Activated naive CD4-positive, alpha-beta T cell treated with anti-CD3 and anti-CD28 coated beads, Interleukin-2, amount 10 ng/mL, durations not matched to agents 7 days and 5 days (primary cell): ENCODE measurements around the gene ZNF497.
"Not testable (repeated sequence)": the region's sequence is repeated elsewhere in the genome, so short reads cannot be mapped to it uniquely, and the experiment has no call there.

Experiments
- CTCF ChIA-PET: fragments of 350-600 bp; sonication (Branson Sonifier 250); formaldehyde crosslinking; loops from one replicate; lab custom pipeline; 2021; ENCODE audit warnings: antibody characterized with exemption; lab: Charles Lee
- DNase-seq: peaks from one replicate; pipeline ENCODE4 v3.0.0-alpha.2; 2020
- H3K27ac Mint-ChIP-seq: one replicate; pipeline ENCODE4 v1.8.0; 2021; ENCODE audit warnings: mild to moderate bottlenecking, moderate library complexity, mixed read lengths
- H3K27me3 Mint-ChIP-seq: one replicate; pipeline ENCODE4 v1.8.0; 2021; ENCODE audit warnings: mild to moderate bottlenecking, mixed read lengths
- H3K36me3 Mint-ChIP-seq: one replicate; pipeline ENCODE4 v1.8.0; 2021; ENCODE audit warnings: mixed read lengths
- H3K4me1 Mint-ChIP-seq: one replicate; pipeline ENCODE4 v1.8.0; 2021; ENCODE audit warnings: mixed read lengths
- H3K4me3 Mint-ChIP-seq: one replicate; pipeline ENCODE4 v1.8.0; 2021; ENCODE audit warnings: mild to moderate bottlenecking, moderate library complexity, mixed read lengths
- H3K9me3 Mint-ChIP-seq: one replicate; pipeline ENCODE4 v1.8.0; 2021; ENCODE audit warnings: mixed read lengths

ZNF497 gene

DNA sequence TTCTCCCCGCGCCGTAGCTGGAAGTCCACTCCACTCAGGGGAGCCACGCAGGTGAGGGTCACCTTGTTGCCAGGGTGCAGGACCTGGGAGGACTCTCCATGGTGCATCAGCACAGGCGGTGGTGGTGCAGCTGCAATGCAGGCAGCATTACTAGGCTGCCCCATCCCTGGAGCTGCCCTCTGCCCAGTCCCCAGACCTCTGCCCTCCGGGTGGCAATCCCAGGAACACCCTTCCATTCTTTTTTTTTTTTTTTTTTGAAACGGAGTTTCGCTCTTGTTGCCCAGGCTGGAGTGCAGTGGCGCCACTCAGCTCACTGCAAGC lies 11.0 kb downstream of the ZNF497 start:
- Mint-ChIP-seq H3K4me3 (no peak overlapping the region), H3K36me3 (peaks cover 11% of the 10 kb centered on the region), H3K9me3 (peaks cover 4% of the 10 kb centered on the region), H3K27ac (no peak overlapping the region), H3K4me1 (peaks cover 41% of the 10 kb centered on the region), H3K27me3 (peaks cover 47% of the 10 kb centered on the region)
- CTCF ChIA-PET: no interaction called here
- no peak for DNase-seq

DNA sequence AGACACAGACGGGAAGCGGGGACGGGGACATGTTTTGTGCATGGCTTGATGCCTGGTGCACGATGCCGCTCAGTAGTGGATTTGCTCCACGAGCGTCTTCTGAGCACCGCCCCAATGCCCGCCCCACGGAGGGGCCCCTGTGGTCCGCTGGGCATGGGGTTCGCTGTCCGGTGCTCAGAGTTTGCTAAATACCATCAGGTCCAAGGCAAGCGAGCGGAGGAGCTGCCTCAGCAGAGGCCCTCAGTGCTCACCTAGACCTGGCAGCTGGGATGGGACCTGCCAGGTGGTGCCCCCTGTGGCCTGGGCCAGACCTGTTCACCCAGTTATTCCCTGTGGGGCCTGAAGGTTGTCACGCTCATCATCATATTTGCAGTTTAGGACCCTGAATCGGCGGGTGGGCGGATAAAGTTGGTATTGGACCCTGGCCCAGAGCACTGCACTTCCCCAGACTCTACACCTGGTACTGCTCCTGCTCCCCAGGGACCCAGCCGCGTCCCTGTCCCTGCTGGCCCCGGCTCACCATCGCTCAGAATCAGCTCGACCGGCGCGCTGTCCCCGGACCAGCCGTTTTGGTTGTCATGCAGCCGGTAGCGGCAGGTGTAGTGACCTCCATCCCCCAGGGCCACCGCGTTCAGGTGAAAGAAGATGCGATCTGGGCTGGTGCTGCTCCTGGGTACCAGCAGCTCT lies 11.5 kb downstream of the ZNF497 start:
- Mint-ChIP-seq H3K27me3 (peaks cover 47% of the 10 kb centered on the region), H3K9me3 (peaks cover 4% of the 10 kb centered on the region), H3K4me3 (no peak overlapping the region), H3K27ac (no peak overlapping the region), H3K4me1 (peaks cover 37% of the 10 kb centered on the region), H3K36me3 (peaks cover 10% of the 10 kb centered on the region)
- CTCF ChIA-PET: interaction anchor here (0.6 kb wide), 1 partner anchor 11 kb away, joined by 3 read pairs; the partner anchor contains the start of gene ZNF497
- DNase-seq: no peak

DNA sequence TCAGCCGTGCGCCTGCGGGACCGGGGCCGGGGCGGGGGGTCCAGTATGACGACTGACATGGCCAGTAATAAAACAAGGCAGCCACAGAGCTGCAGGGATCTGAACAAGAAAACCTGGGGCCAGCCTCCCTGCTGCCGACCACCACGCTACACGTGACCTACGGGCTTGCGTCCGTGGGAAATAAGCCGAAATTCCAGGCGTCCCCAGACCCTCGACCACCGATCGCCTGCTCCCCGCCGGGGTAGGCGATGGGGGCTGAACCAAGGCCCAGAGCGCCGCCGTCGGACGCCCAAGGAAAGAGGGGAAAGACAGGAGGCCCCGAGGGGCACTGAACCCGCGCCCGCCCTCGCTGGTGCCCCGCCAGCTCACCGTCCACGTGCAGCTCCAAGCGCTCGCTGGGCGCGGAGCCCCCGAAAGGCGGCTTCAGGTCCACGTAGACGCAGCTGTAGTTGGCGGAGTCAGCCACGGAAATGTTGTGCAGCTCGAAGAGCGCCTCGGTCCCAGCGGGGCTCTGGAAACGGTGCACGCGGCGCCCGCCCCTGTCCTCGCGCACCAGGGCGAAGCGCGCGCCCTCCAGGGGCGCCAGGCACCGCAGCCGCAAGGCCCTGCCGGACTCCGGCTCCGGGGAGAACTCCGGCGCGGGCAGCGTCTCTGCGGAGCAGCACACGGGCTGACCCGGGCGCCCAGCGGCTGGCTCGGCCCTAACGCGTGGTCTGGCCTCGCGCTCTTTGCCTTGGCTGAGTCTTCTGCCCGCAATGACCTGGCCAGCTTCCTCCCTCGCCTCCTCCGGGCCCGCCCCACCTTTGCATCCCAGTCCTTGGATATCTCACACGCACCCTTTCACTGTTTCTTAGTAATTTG lies 12.3 kb downstream of the ZNF497 start:
- no peak overlapping the region for H3K27ac Mint-ChIP-seq
- DNase-seq: no peak
- no peak overlapping the region for H3K4me3 Mint-ChIP-seq
- CTCF ChIA-PET: interaction anchor here (0.6 kb wide), 1 partner anchor 12 kb away, joined by 3 read pairs; the partner anchor contains the start of gene ZNF497
- peaks cover 43% of the 10 kb centered on the region for H3K27me3 Mint-ChIP-seq
- peaks cover under 1% of the 10 kb centered on the region for H3K9me3 Mint-ChIP-seq
- H3K4me1 Mint-ChIP-seq: peaks cover 37% of the 10 kb centered on the region
- H3K36me3 Mint-ChIP-seq: peaks cover 9% of the 10 kb centered on the region

DNA sequence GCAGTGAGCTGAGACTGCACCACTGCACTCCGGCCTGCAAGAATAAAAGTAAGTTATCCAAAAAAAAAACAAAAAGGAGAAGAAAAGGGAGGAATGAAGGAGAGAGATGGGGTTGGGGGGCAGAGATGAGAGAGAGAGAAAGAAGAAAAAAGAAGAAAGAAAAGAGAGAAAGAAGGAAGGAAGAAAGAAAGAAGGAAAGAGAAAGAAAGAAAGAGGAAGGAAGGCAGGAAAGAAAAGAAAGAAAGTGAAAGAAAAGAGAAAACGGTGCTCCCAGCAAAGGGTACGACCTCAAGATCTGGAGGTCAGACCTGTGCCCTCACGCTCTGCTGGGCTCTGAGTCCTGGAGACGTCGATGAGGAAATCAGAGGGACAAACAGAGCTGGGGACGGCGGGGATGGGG lies 13.0 kb downstream of the ZNF497 start:
- H3K36me3 Mint-ChIP-seq: peaks cover 8% of the 10 kb centered on the region
- H3K9me3 Mint-ChIP-seq: no peaks in the 10 kb centered on the region
- H3K27me3 Mint-ChIP-seq: peaks cover 42% of the 10 kb centered on the region
- no peak for DNase-seq
- CTCF ChIA-PET: no interaction called here
- no peak overlapping the region for H3K27ac Mint-ChIP-seq
- no peak overlapping the region for H3K4me3 Mint-ChIP-seq
- peaks cover 33% of the 10 kb centered on the region for H3K4me1 Mint-ChIP-seq

DNA sequence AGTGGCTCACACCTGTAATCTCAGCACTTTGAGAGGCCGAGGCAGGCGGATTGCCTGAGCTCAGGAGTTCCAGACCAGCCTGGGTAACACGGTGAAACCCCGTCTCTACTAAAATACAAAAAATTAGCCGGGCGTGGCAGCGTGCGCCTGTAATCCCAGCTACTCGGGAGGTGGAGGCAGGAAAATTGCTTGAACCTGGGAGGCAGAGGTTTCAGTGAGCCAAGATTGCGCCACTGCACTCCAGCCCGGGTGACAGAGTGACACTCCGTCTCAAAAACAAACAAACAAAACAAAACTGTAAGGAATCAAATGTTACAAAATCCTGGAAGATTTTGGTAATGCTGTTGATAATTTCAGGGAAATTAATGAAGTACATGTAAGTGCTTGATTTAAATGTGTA lies 14.5 kb downstream of the ZNF497 start:
- not testable (repeated sequence) for DNase-seq, H3K9me3 Mint-ChIP-seq, H3K36me3 Mint-ChIP-seq
- H3K27ac Mint-ChIP-seq: peak overlapping the region; percentile 72
- H3K27me3 Mint-ChIP-seq: peaks cover 39% of the 10 kb centered on the region
- H3K4me1 Mint-ChIP-seq: peaks cover 31% of the 10 kb centered on the region
- CTCF ChIA-PET: interaction anchor here (1.2 kb wide), 1 partner anchor 171 kb away, joined by 3 read pairs; no protein-coding TSS in a partner anchor
- H3K4me3 Mint-ChIP-seq: peak overlapping the region; percentile 86

DNA sequence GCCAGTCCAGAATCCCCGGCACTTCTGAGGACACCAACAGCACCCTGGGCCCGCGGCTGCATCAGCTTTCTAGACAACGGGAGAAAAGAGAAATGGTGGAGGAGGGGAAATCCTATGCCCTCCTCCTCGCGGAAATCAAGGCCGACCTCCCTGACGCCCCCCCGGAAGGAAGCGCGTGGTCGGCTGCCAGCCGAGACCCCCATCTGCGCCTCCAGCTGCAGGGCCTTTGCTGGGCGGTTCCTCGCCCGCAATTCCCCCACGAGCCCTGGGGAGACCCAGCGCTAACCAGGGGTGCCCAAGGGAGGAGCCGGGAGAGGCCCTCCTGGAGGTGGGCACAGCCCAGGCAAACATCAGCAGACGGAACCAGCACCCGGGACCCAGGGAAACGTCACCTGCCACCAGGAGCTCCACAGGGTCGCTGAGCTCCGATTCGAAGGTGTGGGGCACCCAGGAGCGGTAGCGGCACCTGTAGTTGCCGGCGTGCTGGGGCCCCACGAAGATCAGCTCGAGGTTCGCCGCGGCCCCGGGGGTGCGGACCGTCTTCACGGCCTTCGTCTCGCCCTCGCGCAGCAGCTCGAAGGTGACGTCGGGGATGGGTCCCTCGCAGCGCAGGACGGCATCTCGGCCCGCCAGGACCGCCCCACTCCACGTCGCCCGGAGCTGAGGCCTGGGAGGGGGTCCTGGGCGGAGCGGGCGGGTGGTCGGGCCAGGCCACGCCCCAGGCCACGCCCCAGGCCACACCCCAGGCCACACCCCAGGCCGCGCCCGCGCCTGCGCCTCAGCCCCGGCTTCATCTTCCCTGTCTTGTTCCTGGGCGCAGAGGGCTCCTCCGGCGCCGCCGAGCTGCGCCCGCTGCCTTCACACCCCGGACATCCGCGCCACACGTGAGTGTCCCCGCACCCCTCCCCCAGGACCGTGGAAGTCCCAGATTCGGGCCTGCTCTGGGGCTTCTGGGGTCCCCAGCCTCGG lies 15.3 kb downstream of the ZNF497 start:
- Mint-ChIP-seq H3K36me3 (peaks cover 11% of the 10 kb centered on the region), H3K27me3 (peaks cover 39% of the 10 kb centered on the region), H3K9me3 (peaks cover 2% of the 10 kb centered on the region), H3K4me1 (peaks cover 31% of the 10 kb centered on the region), H3K4me3 (peak overlapping the region; percentile 86), H3K27ac (peak overlapping the region; percentile 72)
- DNase-seq: peak; percentile 73
- CTCF ChIA-PET: interaction anchor here (0.7 to 1.2 kb wide), 3 partner anchors 33 to 234 kb away, joined by 3 read pairs; no protein-coding TSS in a partner anchor

DNA sequence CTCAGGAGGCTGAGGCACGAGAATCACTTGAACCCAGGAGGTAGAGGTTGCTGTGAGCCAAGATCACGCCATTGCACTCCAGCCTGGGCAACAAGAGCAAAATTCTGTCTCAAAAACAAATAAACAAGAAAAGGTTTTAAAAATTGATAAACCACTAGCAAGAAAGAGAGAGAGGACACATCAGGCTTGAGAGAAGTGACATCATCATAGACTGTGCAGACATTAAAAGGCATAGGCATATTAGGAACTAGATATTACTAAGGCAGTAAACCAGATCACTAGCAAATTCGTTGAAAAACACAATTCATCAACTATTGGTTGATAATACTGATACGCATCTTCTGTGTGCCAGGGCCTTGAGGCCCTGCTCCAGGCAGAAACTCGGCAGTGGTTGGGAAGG lies 17.0 kb downstream of the ZNF497 start:
- Mint-ChIP-seq H3K9me3 (peaks cover 6% of the 10 kb centered on the region), H3K4me3 (peak overlapping the region; percentile 86), H3K27ac (no peak overlapping the region), H3K36me3 (peaks cover 21% of the 10 kb centered on the region), H3K4me1 (peaks cover 29% of the 10 kb centered on the region), H3K27me3 (peaks cover 36% of the 10 kb centered on the region)
- no peak for DNase-seq
- CTCF ChIA-PET: no interaction called here

DNA sequence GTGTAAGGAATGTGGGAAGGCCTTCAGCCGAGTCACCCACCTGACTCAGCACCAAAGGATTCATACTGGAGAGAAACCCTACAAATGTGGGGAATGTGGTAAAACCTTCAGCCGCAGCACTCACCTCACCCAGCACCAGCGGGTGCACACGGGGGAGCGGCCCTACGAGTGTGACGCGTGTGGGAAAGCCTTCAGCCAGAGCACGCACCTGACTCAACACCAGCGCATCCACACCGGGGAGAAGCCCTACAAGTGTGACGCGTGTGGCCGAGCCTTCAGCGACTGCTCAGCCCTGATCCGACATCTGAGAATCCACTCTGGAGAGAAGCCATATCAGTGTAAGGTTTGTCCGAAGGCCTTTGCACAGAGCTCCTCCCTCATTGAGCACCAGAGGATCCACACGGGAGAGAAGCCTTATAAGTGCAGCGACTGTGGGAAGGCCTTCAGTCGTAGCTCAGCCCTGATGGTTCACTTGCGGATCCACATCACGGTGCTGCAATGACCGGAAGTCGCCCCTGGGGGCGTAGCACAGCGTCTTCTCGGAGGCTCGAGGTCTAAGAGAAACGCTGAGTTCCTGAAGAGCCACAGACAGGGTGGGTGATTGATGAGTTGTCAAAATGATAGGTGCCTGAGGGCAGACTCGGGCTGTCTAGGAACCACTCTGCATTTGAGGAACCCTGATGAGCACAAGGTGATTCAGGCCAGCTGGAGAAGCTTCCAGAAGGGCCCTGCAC lies 23.6 kb downstream of the ZNF497 start:
- no peaks in the 10 kb centered on the region for H3K4me1 Mint-ChIP-seq
- peaks cover 61% of the 10 kb centered on the region for H3K36me3 Mint-ChIP-seq
- H3K4me3 Mint-ChIP-seq: no peak overlapping the region
- peaks cover 25% of the 10 kb centered on the region for H3K9me3 Mint-ChIP-seq
- no peak overlapping the region for H3K27ac Mint-ChIP-seq
- no peak for DNase-seq
- H3K27me3 Mint-ChIP-seq: no peaks in the 10 kb centered on the region
- CTCF ChIA-PET: no interaction called here

DNA sequence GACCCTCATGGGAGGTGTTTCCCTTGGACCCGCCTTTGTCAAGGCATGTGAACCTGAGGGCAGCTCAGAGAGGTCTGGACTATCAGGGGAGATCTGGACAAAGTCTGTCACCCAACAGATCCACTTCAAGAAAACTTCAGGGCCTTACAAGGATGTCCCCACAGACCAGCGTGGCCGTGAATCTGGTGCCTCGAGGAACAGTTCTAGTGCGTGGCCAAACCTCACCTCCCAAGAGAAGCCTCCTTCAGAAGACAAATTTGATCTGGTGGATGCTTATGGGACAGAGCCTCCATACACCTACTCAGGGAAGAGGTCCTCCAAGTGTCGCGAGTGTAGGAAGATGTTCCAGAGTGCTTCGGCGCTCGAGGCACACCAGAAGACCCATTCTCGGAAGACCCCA lies 24.2 kb downstream of the ZNF497 start:
- peaks cover 23% of the 10 kb centered on the region for H3K9me3 Mint-ChIP-seq
- DNase-seq: no peak
- peaks cover 61% of the 10 kb centered on the region for H3K36me3 Mint-ChIP-seq
- no peak overlapping the region for H3K27ac Mint-ChIP-seq
- CTCF ChIA-PET: no interaction called here
- no peak overlapping the region for H3K4me3 Mint-ChIP-seq
- no peaks in the 10 kb centered on the region for H3K4me1 Mint-ChIP-seq
- no peaks in the 10 kb centered on the region for H3K27me3 Mint-ChIP-seq

DNA sequence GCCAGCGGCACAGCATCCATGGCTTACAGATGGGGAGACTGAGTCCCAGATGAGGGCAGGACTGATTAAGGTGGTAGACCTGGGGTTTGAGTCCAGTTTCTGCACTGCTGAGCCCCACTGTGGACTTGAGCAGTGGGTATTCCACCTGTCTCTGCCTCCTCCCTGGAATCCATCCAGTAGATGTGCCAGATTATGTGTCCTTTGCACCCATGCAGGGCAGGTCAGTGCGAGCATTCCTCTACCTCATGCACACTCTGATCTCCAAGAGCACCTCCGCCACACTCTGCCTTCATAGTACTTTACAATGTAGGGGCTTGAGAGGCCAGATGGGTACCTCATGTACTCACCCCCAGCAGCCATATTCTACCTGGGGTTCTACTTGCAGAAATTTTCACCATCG lies 25.7 kb downstream of the ZNF497 start:
- Mint-ChIP-seq H3K36me3 (peaks cover 57% of the 10 kb centered on the region), H3K4me3 (no peak overlapping the region), H3K4me1 (no peaks in the 10 kb centered on the region), H3K27ac (no peak overlapping the region), H3K9me3 (peaks cover 23% of the 10 kb centered on the region), H3K27me3 (no peaks in the 10 kb centered on the region)
- CTCF ChIA-PET: no interaction called here
- DNase-seq: no peak

DNA sequence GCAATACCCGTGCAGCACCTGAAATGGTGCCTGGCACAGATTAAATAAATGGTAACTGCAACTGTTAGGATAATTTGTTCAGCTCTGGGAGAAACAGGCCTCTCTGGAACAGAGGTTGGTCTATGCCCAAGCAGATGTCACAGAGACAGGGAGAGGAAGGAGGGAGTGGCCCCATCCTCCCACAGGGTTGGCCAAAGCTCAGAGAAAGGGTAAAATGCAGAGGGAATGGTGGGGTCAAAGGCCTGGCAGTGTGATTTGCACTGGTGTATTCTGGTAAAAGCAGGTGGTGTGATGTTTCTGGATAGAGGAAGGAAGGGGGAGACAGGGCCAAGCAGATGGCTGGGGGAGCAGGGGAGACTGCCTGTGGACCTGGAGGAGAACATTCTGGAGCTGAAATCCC lies 26.3 kb downstream of the ZNF497 start:
- H3K36me3 Mint-ChIP-seq: peaks cover 52% of the 10 kb centered on the region
- CTCF ChIA-PET: no interaction called here
- no peak overlapping the region for H3K27ac Mint-ChIP-seq

DNA sequence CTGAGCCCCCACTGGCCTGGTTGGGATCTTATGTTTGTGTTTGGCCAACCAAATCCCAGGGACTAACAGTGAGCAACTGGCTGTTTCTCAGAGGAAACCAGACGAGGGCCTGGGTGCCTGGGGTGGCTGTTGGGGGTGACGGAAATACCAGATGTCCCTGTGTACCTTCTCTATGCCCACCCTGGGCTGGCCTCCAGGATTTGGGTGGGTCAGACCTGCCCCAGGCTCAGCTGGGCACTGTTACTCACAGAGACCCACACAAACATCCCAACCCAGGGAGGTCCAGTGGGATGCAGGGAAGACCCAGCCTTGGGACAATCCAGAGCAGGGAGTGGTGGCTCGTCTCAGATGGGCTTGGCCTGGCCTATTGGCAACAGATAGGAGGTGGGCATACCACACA lies 26.9 kb downstream of the ZNF497 start:
- no peaks in the 10 kb centered on the region for H3K4me1 Mint-ChIP-seq
- peaks cover 20% of the 10 kb centered on the region for H3K9me3 Mint-ChIP-seq
- CTCF ChIA-PET: interaction anchor here (0.7 kb wide), 1 partner anchor 101 kb away, joined by 3 read pairs; no protein-coding TSS in a partner anchor
- H3K27ac Mint-ChIP-seq: no peak overlapping the region
- no peaks in the 10 kb centered on the region for H3K27me3 Mint-ChIP-seq
- no peak overlapping the region for H3K4me3 Mint-ChIP-seq
- H3K36me3 Mint-ChIP-seq: peaks cover 46% of the 10 kb centered on the region
- DNase-seq: no peak

More for the DNA sequence above, 26.3 kb downstream of the ZNF497 start:
- H3K27me3 Mint-ChIP-seq: no peaks in the 10 kb centered on the region
- no peaks in the 10 kb centered on the region for H3K4me1 Mint-ChIP-seq
- no peak overlapping the region for H3K4me3 Mint-ChIP-seq
- H3K9me3 Mint-ChIP-seq: peaks cover 21% of the 10 kb centered on the region
- no peak for DNase-seq

DNA sequence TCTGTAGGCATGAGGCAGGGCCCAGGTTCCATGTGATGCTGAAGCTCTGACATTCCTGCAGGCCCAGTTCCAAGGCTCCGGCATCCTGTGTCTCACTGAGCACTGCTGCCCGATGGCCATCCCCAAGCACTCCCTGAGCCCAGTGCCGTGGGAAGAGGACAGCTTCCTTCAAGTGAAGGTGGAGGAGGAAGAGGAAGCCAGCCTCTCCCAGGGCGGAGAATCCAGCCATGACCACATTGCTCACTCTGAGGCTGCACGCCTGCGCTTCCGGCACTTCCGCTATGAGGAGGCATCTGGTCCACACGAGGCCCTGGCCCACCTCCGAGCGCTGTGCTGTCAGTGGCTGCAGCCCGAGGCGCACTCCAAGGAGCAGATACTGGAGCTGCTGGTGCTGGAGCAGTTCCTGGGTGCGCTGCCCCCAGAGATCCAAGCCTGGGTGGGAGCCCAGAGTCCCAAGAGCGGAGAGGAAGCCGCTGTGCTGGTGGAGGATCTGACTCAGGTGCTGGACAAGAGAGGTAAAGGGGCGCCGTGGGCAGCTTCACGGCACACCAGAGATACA lies 27.8 kb downstream of the ZNF497 start:
- Mint-ChIP-seq H3K4me1 (no peaks in the 10 kb centered on the region), H3K36me3 (peaks cover 41% of the 10 kb centered on the region), H3K27me3 (no peaks in the 10 kb centered on the region), H3K4me3 (no peak overlapping the region), H3K9me3 (peaks cover 17% of the 10 kb centered on the region), H3K27ac (no peak overlapping the region)
- CTCF ChIA-PET: no interaction called here
- DNase-seq: no peak
